HUDEP-2 (cell line): ENCODE measurements around the gene UPF2.
"Not testable (repeated sequence)": the region's sequence is repeated elsewhere in the genome, so short reads cannot be mapped to it uniquely, and the experiment has no call there.

Source experiments
- DNase-seq, 76 experiments: peaks; one replicate each; lab custom pipeline; 2025; ENCODE audit not compliant: unreplicated experiment in 76 of 76; lab: John Stamatoyannopoulos, UW

The UPF2 gene

GRCh38 chr10:11982253-11982652 lies 60.4 kb downstream of the UPF2 start:
- DNase-seq = no peak

- no peak for DNase-seq
These were observed 66.8 kb downstream of the UPF2 start for GRCh38 chr10:11975795-11976194.

GRCh38 chr10:11972523-11972922 lies 70.1 kb downstream of the UPF2 start:
- DNase-seq = not testable (repeated sequence)

GRCh38 chr10:11962176-11962575 lies 80.4 kb downstream of the UPF2 start:
- no peak for DNase-seq

GRCh38 chr10:11961771-11962170 lies 80.8 kb downstream of the UPF2 start:
- no peak for DNase-seq

GRCh38 chr10:11959966-11960365 lies 82.6 kb downstream of the UPF2 start:
- DNase-seq = no peak

GRCh38 chr10:11958956-11959355 lies 83.7 kb downstream of the UPF2 start:
- DNase-seq = no peak

- DNase-seq = no peak
These were observed 90.9 kb downstream of the UPF2 start for GRCh38 chr10:11951695-11952094.

GRCh38 chr10:11950325-11951018 lies 92.1 kb downstream of the UPF2 start:
- DNase-seq = no peak

- DNase-seq = no peak
These were observed 93.5 kb downstream of the UPF2 start for GRCh38 chr10:11949152-11949551.

- no peak for DNase-seq
These were observed 96.0 kb downstream of the UPF2 start for GRCh38 chr10:11946652-11947051.

GRCh38 chr10:11936389-11937152 lies 106.0 kb downstream of the UPF2 start:
- no peak for DNase-seq

- DNase-seq = no peak
These were observed 108.3 kb downstream of the UPF2 start for GRCh38 chr10:11934262-11934661.

GRCh38 chr10:11933577-11934223 lies 108.9 kb downstream of the UPF2 start:
- DNase-seq = no peak

GRCh38 chr10:11931038-11931437 lies 111.6 kb downstream of the UPF2 start:
- DNase-seq = no peak

GRCh38 chr10:11930312-11930978 lies 112.2 kb downstream of the UPF2 start:
- DNase-seq = no peak

GRCh38 chr10:11927746-11928145 lies 114.9 kb downstream of the UPF2 start:
- no peak for DNase-seq

GRCh38 chr10:11921800-11922392 lies 120.7 kb downstream of the UPF2 start:
- no peak for DNase-seq

GRCh38 chr10:11919271-11919670 lies 123.3 kb downstream of the UPF2 start:
- DNase-seq = no peak

GRCh38 chr10:11918384-11918783 lies 124.2 kb downstream of the UPF2 start:
- DNase-seq = no peak
